ENCODE measurements around the gene EPB41L5. TPM values are rescaled to one million over a fixed set of nuclear protein-coding genes. Genes with fewer than 3 reads are reported as not detected.

EPB41L5 gene
- total RNA-seq, 4 donors from 2014 or later = 11.4 to 42.9 (median 14.5) TPM

- no peak for DNase-seq (ENCODE audit: low spot score in 2 of 2)
- TF ChIP-seq EP300 (IDR thresholded peaks at IDR 0.05) = no peak
- TF ChIP-seq POLR2A (IDR thresholded peaks at IDR 0.05) = no peak
- TF ChIP-seq CTCF (IDR thresholded peaks at IDR 0.05) = no peak
- H3K4me1 ChIP-seq = no peaks in the 10 kb centered on the region
- no peaks in the 10 kb centered on the region for H3K36me3 ChIP-seq
- 81 to 84% methylated on average over 3 of the region's 3 CpGs for WGBS, 2 donors
- no peaks in the 10 kb centered on the region for H3K27me3 ChIP-seq
- H3K9me3 ChIP-seq = no peaks in the 10 kb centered on the region
- H3K27ac ChIP-seq = no peak overlapping the region
- no peak overlapping the region for H3K4me3 ChIP-seq
Observed at GRCh38 chr2:120032297-120032696, 19.4 kb downstream of the EPB41L5 start.

DNA sequence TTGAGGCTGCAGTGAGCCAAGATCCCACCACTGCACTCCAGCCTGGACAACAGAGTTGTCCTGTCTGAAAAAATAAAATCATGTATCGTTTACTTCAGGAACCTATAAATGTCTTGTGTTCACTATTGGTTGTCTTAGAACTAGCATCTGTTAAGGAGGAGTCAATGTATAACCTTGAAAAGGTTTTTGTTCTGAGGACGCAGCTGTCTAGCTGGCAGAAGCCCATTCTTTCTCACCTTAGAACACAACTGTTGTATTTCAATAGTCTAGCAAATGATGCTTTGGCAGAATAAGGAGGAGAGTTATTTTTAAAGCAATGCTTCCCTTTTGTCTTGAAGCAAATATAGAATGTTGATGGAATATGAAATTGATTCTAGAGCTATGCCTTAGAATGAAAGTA is 21.1 kb downstream of the EPB41L5 start:
- H3K4me3 ChIP-seq = no peak overlapping the region
- TF ChIP-seq CTCF (IDR thresholded peaks at IDR 0.05) (no peak), POLR2A (IDR thresholded peaks at IDR 0.05) (no peak), EP300 (IDR thresholded peaks at IDR 0.05) (no peak)
- H3K36me3 ChIP-seq = no peaks in the 10 kb centered on the region
- H3K27ac ChIP-seq = no peak overlapping the region
- no peaks in the 10 kb centered on the region for H3K9me3 ChIP-seq
- 62 to 74% methylated on average over 2 of the region's 2 CpGs for WGBS, 2 donors
- no peaks in the 10 kb centered on the region for H3K4me1 ChIP-seq
- no peaks in the 10 kb centered on the region for H3K27me3 ChIP-seq
- no peak for DNase-seq (ENCODE audit: low spot score in 2 of 2)

DNA sequence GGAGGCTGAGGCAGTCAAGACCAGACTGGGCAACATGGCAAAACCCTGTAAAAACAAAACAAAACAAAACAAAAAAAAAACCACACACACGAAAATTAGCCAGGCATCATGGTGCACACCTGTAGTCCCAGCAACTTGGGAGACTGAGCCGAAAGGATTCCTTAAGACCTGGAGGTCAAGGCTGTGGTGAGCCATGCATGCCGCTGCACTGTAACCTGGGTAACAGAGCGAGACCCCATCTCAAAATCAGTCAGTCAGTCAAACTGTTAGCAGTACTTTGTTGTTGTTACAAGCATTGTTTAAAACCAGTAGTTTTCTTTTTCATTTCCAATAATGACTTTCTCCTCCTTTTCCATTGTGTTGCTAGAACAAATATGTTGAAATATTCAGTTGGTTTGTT is 21.7 kb downstream of the EPB41L5 start:
- no peaks in the 10 kb centered on the region for H3K36me3 ChIP-seq
- H3K4me3 ChIP-seq = no peak overlapping the region
- TF ChIP-seq CTCF (IDR thresholded peaks at IDR 0.05) = no peak
- TF ChIP-seq EP300 (IDR thresholded peaks at IDR 0.05) = no peak
- TF ChIP-seq POLR2A (IDR thresholded peaks at IDR 0.05) = no peak
- WGBS, 2 donors = 90 to 92% methylated on average over 4 of the region's 4 CpGs
- no peaks in the 10 kb centered on the region for H3K4me1 ChIP-seq
- no peaks in the 10 kb centered on the region for H3K27me3 ChIP-seq
- DNase-seq (ENCODE audit: low spot score in 2 of 2) = no peak
- no peaks in the 10 kb centered on the region for H3K9me3 ChIP-seq
- no peak overlapping the region for H3K27ac ChIP-seq

GRCh38 chr2:120036145-120036544 is 23.3 kb downstream of the EPB41L5 start:
- TF ChIP-seq POLR2A (IDR thresholded peaks at IDR 0.05) = no peak
- TF ChIP-seq EP300 (IDR thresholded peaks at IDR 0.05) = no peak
- TF ChIP-seq CTCF (IDR thresholded peaks at IDR 0.05) = no peak
- H3K27ac ChIP-seq = no peak overlapping the region
- no peaks in the 10 kb centered on the region for H3K9me3 ChIP-seq
- no peak for DNase-seq (ENCODE audit: low spot score in 2 of 2)
- H3K4me1 ChIP-seq = no peaks in the 10 kb centered on the region
- H3K27me3 ChIP-seq = no peaks in the 10 kb centered on the region
- H3K36me3 ChIP-seq = no peaks in the 10 kb centered on the region
- H3K4me3 ChIP-seq = no peak overlapping the region
- WGBS, 2 donors = 92 to 94% methylated on average over 1 of the region's 1 CpG

DNA sequence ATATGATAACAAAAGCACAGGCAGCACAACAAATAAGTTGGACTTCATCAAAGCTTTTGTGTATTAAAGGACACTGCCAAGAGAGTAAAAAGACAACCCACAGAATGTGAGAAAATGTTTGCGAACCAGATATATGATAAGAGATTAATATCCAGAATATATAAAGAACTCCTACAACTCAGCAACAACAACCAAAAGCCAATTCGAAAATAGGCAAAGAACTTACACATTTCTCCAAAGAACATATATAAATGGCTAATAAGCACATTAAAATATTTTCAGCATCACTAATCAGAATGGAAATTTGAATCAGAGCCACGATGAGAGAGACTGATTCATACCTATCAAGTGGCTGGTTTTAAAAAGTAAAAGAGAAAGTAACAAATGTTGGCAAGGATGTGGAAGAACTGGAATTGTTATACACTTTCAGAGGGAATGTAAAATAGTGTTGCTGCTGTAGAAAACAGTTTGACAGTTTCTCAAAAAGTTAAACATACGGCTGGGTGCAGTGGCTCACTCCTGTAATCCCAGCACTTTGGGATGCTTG is 25.2 kb downstream of the EPB41L5 start:
- no peak overlapping the region for H3K4me3 ChIP-seq
- 90 to 94% methylated on average over 4 of the region's 4 CpGs for WGBS, 2 donors
- no peak for TF ChIP-seq POLR2A (IDR thresholded peaks at IDR 0.05)
- no peak for TF ChIP-seq EP300 (IDR thresholded peaks at IDR 0.05)
- TF ChIP-seq CTCF (IDR thresholded peaks at IDR 0.05) = no peak

More for the DNA sequence above, 25.2 kb downstream of the EPB41L5 start:
- DNase-seq (ENCODE audit: low spot score in 2 of 2) = no peak
- H3K36me3 ChIP-seq = peaks cover 0 to 6% (median 0%) of the 10 kb centered on the region in 3 donors
- H3K9me3 ChIP-seq = no peaks in the 10 kb centered on the region
- no peaks in the 10 kb centered on the region for H3K27me3 ChIP-seq
- no peak overlapping the region for H3K27ac ChIP-seq
- peaks cover 0 to 5% (median 0%) of the 10 kb centered on the region in 4 donors for H3K4me1 ChIP-seq
